HepG2 (cell line): ENCODE measurements around the gene KAT2A. TPM values are rescaled to one million over a fixed set of nuclear protein-coding genes. Genes with fewer than 3 reads are reported as not detected.

Experiments used
- CBX1 ChIP-seq: IDR thresholded peaks from one replicate; pipeline ENCODE4 v1.6.1; 2016; ENCODE audit warnings: antibody characterized with exemption, low read depth
- DMTF1 ChIP-seq: sonication (generic); formaldehyde crosslinking; IDR thresholded peaks from 2 replicates; pipeline ENCODE4 v1.4.0; 2020; ENCODE audit warnings: mild to moderate bottlenecking, missing genetic modification reagents
- DR1 ChIP-seq: sonication (generic); formaldehyde crosslinking; IDR thresholded peaks from 2 replicates; pipeline ENCODE4 v1.8.0; 2021; ENCODE audit warnings: mild to moderate bottlenecking, missing genetic modification reagents, inconsistent platforms
- GMEB2 ChIP-seq: IDR thresholded peaks from 2 replicates; pipeline ENCODE4 v1.6.1; 2016; ENCODE audit warnings: missing biosample characterization, missing genetic modification reagents, low read depth
- IRX3 ChIP-seq: sonication (generic); formaldehyde crosslinking; IDR thresholded peaks from 2 replicates; pipeline ENCODE4 v1.8.1; 2023; ENCODE audit warnings: mild to moderate bottlenecking, low read depth, missing genetic modification reagents, borderline replicate concordance
- KDM5B ChIP-seq: sonication (generic); formaldehyde crosslinking; IDR thresholded peaks from 2 replicates; pipeline ENCODE4 v1.4.0; 2020; ENCODE audit warnings: missing genetic modification reagents, mild to moderate bottlenecking, borderline replicate concordance
- KLF15 ChIP-seq: sonication (generic); formaldehyde crosslinking; IDR thresholded peaks from 2 replicates; pipeline ENCODE4 v1.8.1; 2023; ENCODE audit warnings: borderline replicate concordance, mild to moderate bottlenecking, inconsistent platforms, missing genetic modification reagents, mixed read lengths
- NFE2L1 ChIP-seq: sonication (generic); formaldehyde crosslinking; IDR thresholded peaks from 2 replicates; pipeline ENCODE4 v1.4.0; 2020; ENCODE audit warnings: missing genetic modification reagents, mild to moderate bottlenecking, borderline replicate concordance
- NFKBIZ ChIP-seq: IDR thresholded peaks from 2 replicates; pipeline ENCODE4 v1.6.1; 2018; ENCODE audit warnings: missing genetic modification reagents, missing compliant biosample characterization
- NKX3-1 ChIP-seq: sonication (generic); formaldehyde crosslinking; IDR thresholded peaks from 2 replicates; pipeline ENCODE4 v1.5.0; 2020; ENCODE audit warnings: missing genetic modification reagents
- SALL1 ChIP-seq: sonication (generic); formaldehyde crosslinking; IDR thresholded peaks from 2 replicates; pipeline ENCODE4 v1.8.0; 2022; ENCODE audit warnings: mild to moderate bottlenecking, missing genetic modification reagents
- SP2 ChIP-seq: sonication (generic); formaldehyde crosslinking; IDR thresholded peaks from 2 replicates; pipeline ENCODE4 v1.5.1; 2020; ENCODE audit warnings: mild to moderate bottlenecking, missing genetic modification reagents
- SRSF9 ChIP-seq: fragments of 200-400 bp; formaldehyde crosslinking; IDR thresholded peaks from 2 replicates; pipeline ENCODE4 v1.6.1; 2018; ENCODE audit warnings: borderline replicate concordance, mild to moderate bottlenecking, low read depth, low read length; ENCODE audit not compliant: insufficient read depth, poor library complexity, severe bottlenecking
- ZBTB21 ChIP-seq: sonication (generic); formaldehyde crosslinking; IDR thresholded peaks from 2 replicates; pipeline ENCODE4 v1.4.0; 2020; ENCODE audit warnings: missing genetic modification reagents
- ZKSCAN8 ChIP-seq: IDR thresholded peaks from 2 replicates; pipeline ENCODE4 v1.6.1; 2016; ENCODE audit warnings: borderline replicate concordance, missing genetic modification reagents, missing compliant biosample characterization
- ZNF256 ChIP-seq: sonication (generic); formaldehyde crosslinking; conservative IDR thresholded peaks from 2 replicates; pipeline ENCODE4 v1.4.0; 2020; ENCODE audit warnings: missing genetic modification reagents
- ZNF484 ChIP-seq: sonication (generic); formaldehyde crosslinking; IDR thresholded peaks from 2 replicates; pipeline ENCODE4 v1.5.1; 2020; ENCODE audit warnings: mild to moderate bottlenecking, low read depth, missing genetic modification reagents, borderline replicate concordance
- ZNF510 ChIP-seq: sonication (generic); formaldehyde crosslinking; IDR thresholded peaks from 2 replicates; pipeline ENCODE4 v1.4.0; 2020; ENCODE audit warnings: low read depth, mild to moderate bottlenecking, missing genetic modification reagents
- ZNF597 ChIP-seq: sonication (generic); formaldehyde crosslinking; IDR thresholded peaks from 2 replicates; pipeline ENCODE4 v1.5.0; 2020; ENCODE audit warnings: missing genetic modification reagents
- polyA plus RNA-seq, 8 experiments: library from polyadenylated mRNA; depleted of rRNA in 3 of 8; stranded (reverse) in 7 of 8; unstranded in 1 of 8; fragments of >200 nt; fragmentation: Illumina TruSeq in 4 of 8; extraction: Trizol in 4 of 8; gene quantifications; 2 replicates each; pipeline versions ENCODE4 v1.2.1 to v1.2.3, GENCODE V29; 2011 to 2016; ENCODE audit warnings: low read depth in 4 of 8, missing spikeins in 1 of 8, mixed read lengths in 1 of 8; ENCODE audit not compliant: insufficient read depth in 1 of 8
- total RNA-seq, 5 experiments: library from RNA; depleted of rRNA; stranded (reverse); fragments of >200 nt; fragmentation: Illumina TruSeq; extraction: Trizol; gene quantifications; 2 replicates each; pipeline ENCODE4 v1.2.3, GENCODE V29; 2016; ENCODE audit warnings: low read depth in 1 of 5
- TF ChIP-seq, protein P1 (sequence below): sonication (generic); formaldehyde crosslinking; conservative IDR thresholded peaks from 2 replicates; pipeline ENCODE4 v1.4.0; 2020; ENCODE audit warnings: missing genetic modification reagents
- TF ChIP-seq, protein P2 (sequence below): sonication (generic); formaldehyde crosslinking; IDR thresholded peaks from 2 replicates; pipeline ENCODE4 v1.4.0; 2020; ENCODE audit warnings: mild to moderate bottlenecking, missing genetic modification reagents, borderline replicate concordance

Gene KAT2A
- total and polyA plus RNA-seq, 2 of the 13 experiments (the other 11 are each of a cell fraction or from before 2014, with no cell fraction given): 29.1 to 90.4 TPM

- TF ChIP-seq CBX1 (no peak), SRSF9 (no peak), NFKBIZ (0 out of 2 replicates have a peak, but pooled peaks have one; percentile 70), SP2 (CRISPR knock-in tag) (no peak), ZNF597 (CRISPR knock-in tag) (no peak), NKX3-1 (CRISPR knock-in tag) (no peak), NFE2L1 (no peak), GMEB2 (no peak), ZNF484 (CRISPR knock-in tag) (no peak), DR1 (CRISPR knock-in tag) (no peak), KLF15 (CRISPR knock-in tag) (no peak), DMTF1 (CRISPR knock-in tag) (no peak), ZNF510 (CRISPR knock-in tag) (0 out of 2 replicates have a peak, but pooled peaks have one; percentile 21), SALL1 (peak; percentile 71), ZNF256 (CRISPR knock-in tag) (no peak), ZKSCAN8 (CRISPR knock-in tag) (no peak; the same call in 1 of the 2 replicates), ZBTB21 (CRISPR knock-in tag) (no peak), KDM5B (CRISPR knock-in tag) (no peak), IRX3 (no peak)
- TF ChIP-seq, protein P1, sequence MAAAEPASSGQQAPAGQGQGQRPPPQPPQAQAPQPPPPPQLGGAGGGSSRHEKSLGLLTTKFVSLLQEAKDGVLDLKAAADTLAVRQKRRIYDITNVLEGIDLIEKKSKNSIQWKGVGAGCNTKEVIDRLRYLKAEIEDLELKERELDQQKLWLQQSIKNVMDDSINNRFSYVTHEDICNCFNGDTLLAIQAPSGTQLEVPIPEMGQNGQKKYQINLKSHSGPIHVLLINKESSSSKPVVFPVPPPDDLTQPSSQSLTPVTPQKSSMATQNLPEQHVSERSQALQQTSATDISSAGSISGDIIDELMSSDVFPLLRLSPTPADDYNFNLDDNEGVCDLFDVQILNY (CRISPR knock-in tag): no peak
- TF ChIP-seq, protein P2, sequence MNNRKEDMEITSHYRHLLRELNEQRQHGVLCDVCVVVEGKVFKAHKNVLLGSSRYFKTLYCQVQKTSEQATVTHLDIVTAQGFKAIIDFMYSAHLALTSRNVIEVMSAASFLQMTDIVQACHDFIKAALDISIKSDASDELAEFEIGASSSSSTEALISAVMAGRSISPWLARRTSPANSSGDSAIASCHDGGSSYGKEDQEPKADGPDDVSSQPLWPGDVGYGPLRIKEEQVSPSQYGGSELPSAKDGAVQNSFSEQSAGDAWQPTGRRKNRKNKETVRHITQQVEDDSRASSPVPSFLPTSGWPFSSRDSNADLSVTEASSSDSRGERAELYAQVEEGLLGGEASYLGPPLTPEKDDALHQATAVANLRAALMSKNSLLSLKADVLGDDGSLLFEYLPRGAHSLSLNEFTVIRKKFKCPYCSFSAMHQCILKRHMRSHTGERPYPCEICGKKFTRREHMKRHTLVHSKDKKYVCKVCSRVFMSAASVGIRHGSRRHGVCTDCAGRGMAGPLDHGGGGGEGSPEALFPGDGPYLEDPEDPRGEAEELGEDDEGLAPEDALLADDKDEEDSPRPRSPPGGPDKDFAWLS: no peak
Measured at GRCh38 chr17:42135664-42136653, 14.8 kb upstream of the KAT2A start (continued).
